CD14-positive monocyte (primary cell): ENCODE results near the gene FOXO1. TPM values are rescaled to one million over a fixed set of nuclear protein-coding genes. Genes with fewer than 3 reads are reported as not detected.

Experiments
- DNase-seq, 3 donors: peaks; one replicate each; pipeline ENCODE4 v3.0.0-alpha.2; 2011 to 2022
- H2AFZ ChIP-seq: 2 replicates; pipeline ENCODE4 v1.6.0; 2012; ENCODE audit warnings: mild to moderate bottlenecking, low read depth, low read length, inconsistent platforms; ENCODE audit not compliant: insufficient read depth, poor library complexity, severe bottlenecking
- H3K27ac ChIP-seq, 2 donors: 1 replicate in 1 of 2; 2 replicates in 1 of 2; pipeline ENCODE4 v1.5.1; 2012 to 2013; ENCODE audit warnings: low read length in 2 of 2, control low read depth in 1 of 2, inconsistent platforms in 1 of 2, low read depth in 1 of 2, mild to moderate bottlenecking in 1 of 2
- H3K27me3 ChIP-seq, 2 donors: one replicate each; pipeline versions ENCODE4 v1.6.0 to v1.6.1; 2011 to 2013; ENCODE audit warnings: low read length in 2 of 2; ENCODE audit not compliant: control insufficient read depth in 2 of 2, insufficient read depth in 2 of 2
- H3K36me3 ChIP-seq, 2 donors: replicated peaks in 1 of 2; 1 replicate in 1 of 2; 2 replicates in 1 of 2; pipeline versions ENCODE4 v1.5.1 to v1.6.1; 2012 to 2013; ENCODE audit warnings: low read length in 2 of 2, control low read depth in 1 of 2, inconsistent platforms in 1 of 2, mild to moderate bottlenecking in 1 of 2; ENCODE audit not compliant: insufficient read depth in 2 of 2, control insufficient read depth in 1 of 2
- H3K4me1 ChIP-seq, 2 donors: 1 replicate in 1 of 2; 2 replicates in 1 of 2; pipeline versions ENCODE4 v1.5.1 to v1.6.1; 2012 to 2013; ENCODE audit warnings: low read length in 2 of 2, control low read depth in 1 of 2, inconsistent platforms in 1 of 2, mild to moderate bottlenecking in 1 of 2, moderate library complexity in 1 of 2; ENCODE audit not compliant: insufficient read depth in 2 of 2, control insufficient read depth in 1 of 2
- H3K4me2 ChIP-seq: replicated peaks from 2 replicates; pipeline ENCODE3; 2012; ENCODE audit warnings: low read length, moderate library complexity, mild to moderate bottlenecking; ENCODE audit not compliant: poor library complexity, severe bottlenecking; ENCODE audit errors: extremely low read depth
- H3K4me3 ChIP-seq, 3 experiments: fragments of 200-600 bp in 1 of 3; sonication (generic) in 1 of 3; replicated peaks in 1 of 3; 1 replicate in 2 of 3; 2 replicates in 1 of 3; pipeline ENCODE4 v1.5.1; 2011 to 2013; ENCODE audit warnings: low read length in 3 of 3, mild to moderate bottlenecking in 3 of 3, control low read depth in 2 of 3, low read depth in 2 of 3, inconsistent platforms in 1 of 3, moderate library complexity in 1 of 3
- H3K79me2 ChIP-seq: 2 replicates; pipeline ENCODE4 v1.6.0; 2012; ENCODE audit warnings: mild to moderate bottlenecking, control low read depth, inconsistent platforms, low read length, moderate library complexity; ENCODE audit not compliant: insufficient read depth
- H3K9ac ChIP-seq: 2 replicates; pipeline ENCODE4 v1.6.0; 2017; ENCODE audit warnings: low read length, mild to moderate bottlenecking; ENCODE audit not compliant: insufficient read depth, poor library complexity, severe bottlenecking
- H3K9me3 ChIP-seq, 2 donors: replicated peaks in 1 of 2; 1 replicate in 1 of 2; 2 replicates in 1 of 2; pipeline versions ENCODE4 v1.5.1 to v1.6.1; 2012 to 2013; ENCODE audit warnings: low read length in 2 of 2, control low read depth in 1 of 2; ENCODE audit not compliant: control insufficient read depth in 1 of 2, insufficient read depth in 1 of 2
- H4K20me1 ChIP-seq: 2 replicates; pipeline ENCODE4 v1.6.0; 2012; ENCODE audit warnings: mild to moderate bottlenecking, low read length, control low read depth, moderate library complexity; ENCODE audit not compliant: insufficient read depth
- H3K27ac Mint-ChIP-seq, 7 donors: one replicate each; pipeline ENCODE4 v1.8.0; 2020; ENCODE audit warnings: mild to moderate bottlenecking in 7 of 7, mixed read lengths in 7 of 7, moderate library complexity in 6 of 7, inconsistent platforms in 2 of 7
- H3K27me3 Mint-ChIP-seq, 3 donors: one replicate each; pipeline ENCODE4 v1.8.0; 2021 to 2022; ENCODE audit warnings: low read depth in 3 of 3, mild to moderate bottlenecking in 3 of 3, mixed read lengths in 3 of 3, moderate library complexity in 3 of 3, inconsistent platforms in 1 of 3
- H3K36me3 Mint-ChIP-seq, 2 donors: one replicate each; pipeline ENCODE4 v1.8.0; 2020; ENCODE audit warnings: mixed read lengths in 2 of 2, inconsistent platforms in 1 of 2, mild to moderate bottlenecking in 1 of 2
- H3K4me1 Mint-ChIP-seq: one replicate; pipeline ENCODE4 v1.8.0; 2020; ENCODE audit warnings: mild to moderate bottlenecking, mixed read lengths
- H3K4me3 Mint-ChIP-seq, 2 donors: one replicate each; pipeline ENCODE4 v1.8.0; 2020; ENCODE audit warnings: mild to moderate bottlenecking in 2 of 2, mixed read lengths in 2 of 2, moderate library complexity in 1 of 2
- H3K9me3 Mint-ChIP-seq, 7 donors: one replicate each; pipeline ENCODE4 v1.8.0; 2020 to 2022; ENCODE audit warnings: mixed read lengths in 7 of 7, mild to moderate bottlenecking in 6 of 7, moderate library complexity in 6 of 7, inconsistent platforms in 2 of 7
- CTCF ChIP-seq: fragments of 200-600 bp; IDR thresholded peaks from one replicate; pipeline ENCODE4 v1.8.0; 2022; ENCODE audit warnings: antibody characterized with exemption, mild to moderate bottlenecking
- WGBS: methylation state at CpG from one replicate; pipeline ENCODE4 v1.1.5; 2013; ENCODE audit warnings: missing lambda C conversion rate; ENCODE audit not compliant: insufficient coverage; 5-methylcytosine and 5-hydroxymethylcytosine counted together
- intact Hi-C, 2 donors: fragments of 100-400 bp; cut with micrococcal nuclease; formaldehyde crosslinking; loops; one replicate each; pipeline versions ENCODE4 v1.15.0 to v1.15.1; 2023
- polyA plus RNA-seq, 3 donors: library from polyadenylated mRNA; depleted of rRNA in 1 of 3; unstranded in 2 of 3; stranded (reverse) in 1 of 3; fragments of 300-500 nt in 2 of 3; fragments of >200 nt in 1 of 3; fragmentation: Illumina TruSeq in 2 of 3; gene quantifications; 1 replicate in 2 of 3; 2 replicates in 1 of 3; pipeline ENCODE4 v1.2.3, GENCODE V29; 2012 to 2021

Gene FOXO1
- polyA plus RNA-seq, 3 donors, result 3.1 to 11.3 (median 8.0) TPM

- H3K9me3 Mint-ChIP-seq, result no peaks in the 10 kb centered on the region
- H3K79me2 ChIP-seq, result peaks cover 28% of the 10 kb centered on the region
- no peaks in the 10 kb centered on the region for H3K36me3 Mint-ChIP-seq
- no peaks in the 10 kb centered on the region for H3K27me3 ChIP-seq
- no peak overlapping the region for H3K9ac ChIP-seq
- DNase-seq, result no peak
- peaks cover 54% of the 10 kb centered on the region for H3K4me1 Mint-ChIP-seq
- no peak overlapping the region for H3K4me3 ChIP-seq
- H3K27ac ChIP-seq, result no peak overlapping the region
- intact Hi-C loops, result no loop called here
- no peaks in the 10 kb centered on the region for H3K36me3 ChIP-seq
- TF ChIP-seq CTCF, result no peak
- H3K9me3 ChIP-seq, result no peaks in the 10 kb centered on the region
- H3K4me1 ChIP-seq, result peaks cover 31 to 38% of the 10 kb centered on the region in 2 donors
- H2AFZ ChIP-seq, result no peak overlapping the region
- H3K27ac Mint-ChIP-seq, result no peak overlapping the region
- WGBS, result 100% methylated on average over 1 of the region's 1 CpG
- no peaks in the 10 kb centered on the region for H3K27me3 Mint-ChIP-seq
- H3K4me2 ChIP-seq, result no peak overlapping the region
- H4K20me1 ChIP-seq, result peaks cover 96% of the 10 kb centered on the region
- no peak overlapping the region for H3K4me3 Mint-ChIP-seq
Observed at GRCh38 chr13:40592035-40592434, 74.4 kb downstream of the FOXO1 start.

GRCh38 chr13:40591091-40591490, 75.3 kb downstream of the FOXO1 start:
- no peak for TF ChIP-seq CTCF
- no peak overlapping the region for H3K4me2 ChIP-seq

More at GRCh38 chr13:40591091-40591490, 75.3 kb downstream of the FOXO1 start:
- H3K36me3 Mint-ChIP-seq, result no peaks in the 10 kb centered on the region
- no peaks in the 10 kb centered on the region for H3K27me3 Mint-ChIP-seq
- no peak overlapping the region for H3K4me3 Mint-ChIP-seq
- Histone ChIP-seq H3K79me2 (peaks cover 32% of the 10 kb centered on the region), H3K9ac (no peak overlapping the region), H3K4me1 (peaks cover 34 to 43% of the 10 kb centered on the region in 2 donors), H2AFZ (no peak overlapping the region), H4K20me1 (peaks cover 96% of the 10 kb centered on the region), H3K27me3 (no peaks in the 10 kb centered on the region), H3K27ac (peak overlapping the region in 1 of 2 donors; percentile 83), H3K9me3 (no peaks in the 10 kb centered on the region), H3K36me3 (no peaks in the 10 kb centered on the region), H3K4me3 (no peak overlapping the region)
- WGBS, result 100% methylated on average over 3 of the region's 4 CpGs
- intact Hi-C loops, result no loop called here
- H3K27ac Mint-ChIP-seq, result peak overlapping the region in 6 of 7 donors; percentile 27 to 90 (median 77)
- DNase-seq, result no peak
- no peaks in the 10 kb centered on the region for H3K9me3 Mint-ChIP-seq
- H3K4me1 Mint-ChIP-seq, result peaks cover 56% of the 10 kb centered on the region
